Coronary artery (tissue), 2 donors: Measurements from ENCODE around the gene HOMER2.
A peak's percentile ranks its signal among the peaks of the same experiment; 100 is the strongest.

Source experiments
- DNase-seq: peaks from one replicate; pipeline ENCODE4 v3.0.0-alpha.2; 2017; ENCODE audit warnings: low spot score
- H3K27ac ChIP-seq, 2 donors: fragments of 200-600 bp; sonication (generic); one replicate each; pipeline ENCODE4 v1.5.1; 2016 to 2019
- H3K4me3 ChIP-seq: fragments of 200-600 bp; sonication (generic); 2 replicates; pipeline ENCODE4 v1.5.1; 2016; ENCODE audit warnings: mild to moderate bottlenecking, moderate library complexity
- CTCF ChIP-seq: fragments of 200-600 bp; sonication (generic); IDR thresholded peaks from one replicate; pipeline ENCODE4 v1.5.1; 2019; ENCODE audit warnings: antibody characterized with exemption

The HOMER2 gene

GRCh38 chr15:82812994-82813393 is 139.5 kb downstream of the HOMER2 start:
- Histone ChIP-seq H3K27ac (no peak overlapping the region), H3K4me3 (no peak overlapping the region)
- no peak for DNase-seq
- TF ChIP-seq CTCF: no peak

- H3K27ac ChIP-seq: peak overlapping the region; percentile 99 to 100
- no peak for DNase-seq
- TF ChIP-seq CTCF: no peak
Observed at GRCh38 chr15:82810890-82811426, 141.6 kb downstream of the HOMER2 start.

GRCh38 chr15:82810061-82810889 is 142.2 kb downstream of the HOMER2 start:
- no peak for DNase-seq
- Histone ChIP-seq H3K27ac (peak overlapping the region; percentile 99 to 100), H3K4me3 (peak overlapping the region; percentile 94)
- no peak for TF ChIP-seq CTCF

More at GRCh38 chr15:82810890-82811426, 141.6 kb downstream of the HOMER2 start:
- peak overlapping the region; percentile 94 for H3K4me3 ChIP-seq

GRCh38 chr15:82809308-82810060 is 143.0 kb downstream of the HOMER2 start, which contains the start of gene WHAMM:
WHAMM (plus strand) TSS chr15:82809628; CDS start chr15:82809727, 99 bp downstream.
- TF ChIP-seq CTCF: no peak
- DNase-seq: peak; percentile 99
- H3K27ac ChIP-seq: peak within 1 kb of the TSS; percentile 99 to 100

GRCh38 chr15:82808634-82809041 is 143.9 kb downstream of the HOMER2 start:
- peak overlapping the region; percentile 99 to 100 for H3K27ac ChIP-seq
- no peak for DNase-seq
- H3K4me3 ChIP-seq: peak overlapping the region; percentile 94
- TF ChIP-seq CTCF: no peak

More at GRCh38 chr15:82809308-82810060, 143.0 kb downstream of the HOMER2 start, which contains the start of gene WHAMM:
- H3K4me3 ChIP-seq: peak within 1 kb of the TSS; percentile 94

- H3K27ac ChIP-seq: no peak overlapping the region
- no peak for TF ChIP-seq CTCF
- DNase-seq: no peak
Observed at GRCh38 chr15:82807920-82808633, 144.4 kb downstream of the HOMER2 start.

More at GRCh38 chr15:82807920-82808633, 144.4 kb downstream of the HOMER2 start:
- no peak overlapping the region for H3K4me3 ChIP-seq
